ENCODE data around the gene ARID1B.

Gene ARID1B

GRCh38 chr6:157148391-157149323 is 371.5 kb downstream of the ARID1B start:
- no peak for TF ChIP-seq CTCF (IDR thresholded peaks at IDR 0.05; ENCODE audit: low read depth, low read length, missing control alignments)
- DNase-seq (ENCODE audit: extremely low read depth, low read depth), result peak; percentile 79
- H3K4me3 ChIP-seq (replicated peaks; ENCODE audit: low read depth, low read length), result peak overlapping the region; percentile 7

GRCh38 chr6:157150076-157150475 is 372.9 kb downstream of the ARID1B start:
- DNase-seq (ENCODE audit: extremely low read depth, low read depth), result no peak
- H3K4me3 ChIP-seq (replicated peaks; ENCODE audit: low read depth, low read length), result no peak overlapping the region
- no peak for TF ChIP-seq CTCF (IDR thresholded peaks at IDR 0.05; ENCODE audit: low read depth, low read length, missing control alignments)

- DNase-seq (ENCODE audit: extremely low read depth, low read depth), result no peak
- no peak overlapping the region for H3K4me3 ChIP-seq (replicated peaks; ENCODE audit: low read depth, low read length)
- TF ChIP-seq CTCF (IDR thresholded peaks at IDR 0.05; ENCODE audit: low read depth, low read length, missing control alignments), result no peak
Measured at GRCh38 chr6:157151029-157151428, 373.9 kb downstream of the ARID1B start.

- no peak overlapping the region for H3K4me3 ChIP-seq (replicated peaks; ENCODE audit: low read depth, low read length)
- no peak for DNase-seq (ENCODE audit: extremely low read depth, low read depth)
- no peak for TF ChIP-seq CTCF (IDR thresholded peaks at IDR 0.05; ENCODE audit: low read depth, low read length, missing control alignments)
Measured at GRCh38 chr6:157151989-157152388, 374.8 kb downstream of the ARID1B start.

- no peak for TF ChIP-seq CTCF (IDR thresholded peaks at IDR 0.05; ENCODE audit: low read depth, low read length, missing control alignments)
- H3K4me3 ChIP-seq (replicated peaks; ENCODE audit: low read depth, low read length), result no peak overlapping the region
- no peak for DNase-seq (ENCODE audit: extremely low read depth, low read depth)
Measured at GRCh38 chr6:157152556-157152955, 375.4 kb downstream of the ARID1B start.

- DNase-seq (ENCODE audit: extremely low read depth, low read depth), result no peak
- TF ChIP-seq CTCF (IDR thresholded peaks at IDR 0.05; ENCODE audit: low read depth, low read length, missing control alignments), result no peak
- H3K4me3 ChIP-seq (replicated peaks; ENCODE audit: low read depth, low read length), result no peak overlapping the region
Measured at GRCh38 chr6:157155804-157156203, 378.6 kb downstream of the ARID1B start.
